K562 (cell line): ENCODE measurements around the gene MRPL40. TPM values are rescaled to one million over a fixed set of nuclear protein-coding genes. Genes with fewer than 3 reads are reported as not detected.

Experiments
- ARID1B ChIP-seq: fragments of 450-650 bp; IDR thresholded peaks from 2 replicates; pipeline ENCODE4 v1.6.1; 2016; ENCODE audit warnings: antibody characterized with exemption, mild to moderate bottlenecking, inconsistent platforms
- DEAF1 ChIP-seq: fragments of 450-650 bp; formaldehyde crosslinking; IDR thresholded peaks from 2 replicates; pipeline ENCODE4 v1.4.0; 2020; ENCODE audit warnings: mild to moderate bottlenecking, moderate library complexity
- ELF4 ChIP-seq: fragments of 450-650 bp; formaldehyde crosslinking; IDR thresholded peaks from 2 replicates; pipeline ENCODE4 v1.4.0; 2022; ENCODE audit warnings: missing genetic modification characterization
- EP300 ChIP-seq: IDR thresholded peaks from 2 replicates; pipeline ENCODE4 v1.6.1; 2012; ENCODE audit warnings: low read length, improper control_type of control experiment
- EZH2 ChIP-seq: IDR thresholded peaks from 2 replicates; pipeline ENCODE4 v1.6.1; 2012; ENCODE audit warnings: low read depth, mild to moderate bottlenecking, inconsistent platforms, low read length, borderline replicate concordance
- HMG20A ChIP-seq: fragments of 450-650 bp; formaldehyde crosslinking; conservative IDR thresholded peaks from 2 replicates; pipeline ENCODE4 v1.4.0; 2020; ENCODE audit warnings: mild to moderate bottlenecking, mixed read lengths
- HNRNPUL1 ChIP-seq: fragments of 200-400 bp; formaldehyde crosslinking; IDR thresholded peaks from 2 replicates; pipeline ENCODE4 v1.6.1; 2017; ENCODE audit warnings: low read length
- IRF2 ChIP-seq: sonication (generic); formaldehyde crosslinking; IDR thresholded peaks from 2 replicates; pipeline ENCODE4 v1.8.1; 2022; ENCODE audit warnings: mild to moderate bottlenecking, missing genetic modification reagents
- PCBP2 ChIP-seq: fragments of 200-400 bp; formaldehyde crosslinking; IDR thresholded peaks from 2 replicates; pipeline ENCODE4 v1.6.1; 2018; ENCODE audit warnings: low read length, low read depth, mild to moderate bottlenecking, moderate library complexity; ENCODE audit not compliant: poor library complexity, severe bottlenecking
- POU5F1 ChIP-seq: fragments of 150-350 bp; IDR thresholded peaks from 2 replicates; pipeline ENCODE4 v1.6.1; 2014; ENCODE audit warnings: borderline replicate concordance, low read length, low read depth, mild to moderate bottlenecking; ENCODE audit not compliant: partially characterized antibody
- SMAD2 ChIP-seq: fragments of 150-350 bp; IDR thresholded peaks from 2 replicates; pipeline ENCODE4 v1.6.1; 2014; ENCODE audit warnings: low read depth, mild to moderate bottlenecking, low read length
- TRIM24 ChIP-seq, 2 experiments: fragments of 450-650 bp; IDR thresholded peaks; 2 replicates each; pipeline ENCODE4 v1.6.1; 2016
- UBTF ChIP-seq, 2 experiments: IDR thresholded peaks; 2 replicates each; pipeline ENCODE4 v1.6.1; 2012; ENCODE audit warnings: improper control_type of control experiment in 2 of 2, low read depth in 2 of 2, low read length in 2 of 2, borderline replicate concordance in 1 of 2
- ZNF830 ChIP-seq: fragments of 250-450 bp; sonication (Bioruptor Pico); IDR thresholded peaks from 2 replicates; pipeline ENCODE4 v1.5.0; 2021; ENCODE audit warnings: mild to moderate bottlenecking
- ZSCAN32 ChIP-seq: fragments of 450-650 bp; formaldehyde crosslinking; IDR thresholded peaks from 2 replicates; pipeline ENCODE4 v1.4.0; 2020; ENCODE audit warnings: mild to moderate bottlenecking, moderate library complexity
- polyA plus RNA-seq, 8 experiments: library from polyadenylated mRNA; depleted of rRNA in 4 of 8; stranded (reverse) in 5 of 8; unstranded in 3 of 8; fragments of >200 nt; fragmentation: Nextera tagmentation in 2 of 8; fragmentation: Illumina TruSeq in 1 of 8; extraction: Ambion mirVana in 2 of 8; extraction: Trizol in 1 of 8; gene quantifications; 2 replicates each; pipeline versions ENCODE4 v1.2.1 to v1.2.3, GENCODE V29; 2011 to 2014; ENCODE audit warnings: inconsistent platforms in 1 of 8, missing spikeins in 1 of 8
- total RNA-seq, 7 experiments: library from RNA; depleted of rRNA in 6 of 7; stranded (reverse); fragments of >200 nt in 6 of 7; fragmentation: Illumina TruSeq in 2 of 7; extraction: Trizol in 2 of 7; gene quantifications; 2 replicates each; pipeline versions ENCODE4 v1.2.1 to v1.2.3, GENCODE V29; 2011 to 2021; ENCODE audit warnings: low replicate concordance in 1 of 7
- TF ChIP-seq, protein P1 (sequence below): fragments of 250-450 bp; sonication (Bioruptor Pico); IDR thresholded peaks from 2 replicates; pipeline ENCODE4 v1.4.0; 2020; ENCODE audit warnings: mild to moderate bottlenecking, moderate library complexity
- TF ChIP-seq, protein P2 (sequence below): fragments of 250-450 bp; sonication (Bioruptor Pico); IDR thresholded peaks from 2 replicates; pipeline ENCODE4 v1.4.0; 2020

The MRPL40 gene
- total and polyA plus RNA-seq, 9 of the 15 experiments (the other 6 are each of a cell fraction or from before 2014, with no cell fraction given) = 132 to 652 (median 208) TPM

DNA sequence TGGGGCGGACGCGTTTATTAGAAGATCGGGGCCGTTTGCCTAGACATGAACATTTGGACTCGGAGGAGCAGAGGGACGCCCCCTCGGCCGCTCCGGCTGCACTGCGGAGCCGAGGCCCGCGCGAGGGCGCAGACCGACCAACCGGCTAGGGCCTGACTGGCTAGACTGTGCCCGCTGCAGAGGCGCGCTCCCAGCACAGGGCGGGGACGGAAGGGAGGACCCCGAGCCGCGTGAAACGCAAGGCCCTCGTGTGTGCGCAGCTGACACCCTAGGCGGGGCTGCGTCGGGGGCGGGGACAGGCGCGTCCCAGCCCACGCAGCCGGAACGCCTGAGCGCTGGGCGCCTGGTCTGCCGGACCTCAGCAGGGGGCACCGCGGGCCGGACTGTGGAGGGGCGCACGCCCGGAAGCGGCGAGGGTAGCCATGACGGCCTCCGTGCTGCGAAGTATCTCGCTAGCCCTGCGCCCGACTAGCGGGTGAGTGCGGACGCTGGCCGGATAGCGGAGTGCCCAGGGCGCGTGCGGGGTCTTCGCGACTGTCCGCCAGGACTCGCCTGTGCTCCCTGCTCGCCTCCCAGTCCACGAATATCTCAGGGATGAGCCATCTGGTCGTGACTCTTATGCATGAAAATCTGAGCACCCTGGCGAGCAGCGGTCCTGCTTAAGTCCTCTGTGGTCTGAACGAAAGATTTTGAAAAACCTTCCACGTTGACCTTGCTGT, at the start of gene MRPL40 (continued):
- TF ChIP-seq UBTF (IDR thresholded peaks at IDR 0.05; ENCODE audit: borderline replicate concordance in 1 of 2, low read depth in 2 of 2, low read length in 2 of 2) (no peak), ARID1B (no peak), HMG20A (CRISPR knock-in tag) (no peak), ELF4 (CRISPR knock-in tag) (peak; percentile 98), HNRNPUL1 (no peak), IRF2 (no peak), ZSCAN32 (CRISPR knock-in tag) (peak; percentile 79), ZNF830 (CRISPR knock-in tag) (no peak), POU5F1 (peak; percentile 73), EP300 (peak; percentile 90), TRIM24 (IDR thresholded peaks at IDR 0.05) (no peak), PCBP2 (no peak), EZH2 (no peak), SMAD2 (no peak), DEAF1 (CRISPR knock-in tag) (peak; percentile 27)
- TF ChIP-seq, protein P1, sequence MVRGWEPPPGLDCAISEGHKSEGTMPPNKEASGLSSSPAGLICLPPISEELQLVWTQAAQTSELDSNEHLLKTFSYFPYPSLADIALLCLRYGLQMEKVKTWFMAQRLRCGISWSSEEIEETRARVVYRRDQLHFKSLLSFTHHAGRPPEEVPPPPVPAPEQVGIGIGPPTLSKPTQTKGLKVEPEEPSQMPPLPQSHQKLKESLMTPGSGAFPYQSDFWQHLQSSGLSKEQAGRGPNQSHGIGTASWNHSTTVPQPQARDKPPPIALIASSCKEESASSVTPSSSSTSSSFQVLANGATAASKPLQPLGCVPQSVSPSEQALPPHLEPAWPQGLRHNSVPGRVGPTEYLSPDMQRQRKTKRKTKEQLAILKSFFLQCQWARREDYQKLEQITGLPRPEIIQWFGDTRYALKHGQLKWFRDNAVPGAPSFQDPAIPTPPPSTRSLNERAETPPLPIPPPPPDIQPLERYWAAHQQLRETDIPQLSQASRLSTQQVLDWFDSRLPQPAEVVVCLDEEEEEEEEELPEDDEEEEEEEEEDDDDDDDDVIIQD (CRISPR knock-in tag) = peak; percentile 93
- TF ChIP-seq, protein P2, sequence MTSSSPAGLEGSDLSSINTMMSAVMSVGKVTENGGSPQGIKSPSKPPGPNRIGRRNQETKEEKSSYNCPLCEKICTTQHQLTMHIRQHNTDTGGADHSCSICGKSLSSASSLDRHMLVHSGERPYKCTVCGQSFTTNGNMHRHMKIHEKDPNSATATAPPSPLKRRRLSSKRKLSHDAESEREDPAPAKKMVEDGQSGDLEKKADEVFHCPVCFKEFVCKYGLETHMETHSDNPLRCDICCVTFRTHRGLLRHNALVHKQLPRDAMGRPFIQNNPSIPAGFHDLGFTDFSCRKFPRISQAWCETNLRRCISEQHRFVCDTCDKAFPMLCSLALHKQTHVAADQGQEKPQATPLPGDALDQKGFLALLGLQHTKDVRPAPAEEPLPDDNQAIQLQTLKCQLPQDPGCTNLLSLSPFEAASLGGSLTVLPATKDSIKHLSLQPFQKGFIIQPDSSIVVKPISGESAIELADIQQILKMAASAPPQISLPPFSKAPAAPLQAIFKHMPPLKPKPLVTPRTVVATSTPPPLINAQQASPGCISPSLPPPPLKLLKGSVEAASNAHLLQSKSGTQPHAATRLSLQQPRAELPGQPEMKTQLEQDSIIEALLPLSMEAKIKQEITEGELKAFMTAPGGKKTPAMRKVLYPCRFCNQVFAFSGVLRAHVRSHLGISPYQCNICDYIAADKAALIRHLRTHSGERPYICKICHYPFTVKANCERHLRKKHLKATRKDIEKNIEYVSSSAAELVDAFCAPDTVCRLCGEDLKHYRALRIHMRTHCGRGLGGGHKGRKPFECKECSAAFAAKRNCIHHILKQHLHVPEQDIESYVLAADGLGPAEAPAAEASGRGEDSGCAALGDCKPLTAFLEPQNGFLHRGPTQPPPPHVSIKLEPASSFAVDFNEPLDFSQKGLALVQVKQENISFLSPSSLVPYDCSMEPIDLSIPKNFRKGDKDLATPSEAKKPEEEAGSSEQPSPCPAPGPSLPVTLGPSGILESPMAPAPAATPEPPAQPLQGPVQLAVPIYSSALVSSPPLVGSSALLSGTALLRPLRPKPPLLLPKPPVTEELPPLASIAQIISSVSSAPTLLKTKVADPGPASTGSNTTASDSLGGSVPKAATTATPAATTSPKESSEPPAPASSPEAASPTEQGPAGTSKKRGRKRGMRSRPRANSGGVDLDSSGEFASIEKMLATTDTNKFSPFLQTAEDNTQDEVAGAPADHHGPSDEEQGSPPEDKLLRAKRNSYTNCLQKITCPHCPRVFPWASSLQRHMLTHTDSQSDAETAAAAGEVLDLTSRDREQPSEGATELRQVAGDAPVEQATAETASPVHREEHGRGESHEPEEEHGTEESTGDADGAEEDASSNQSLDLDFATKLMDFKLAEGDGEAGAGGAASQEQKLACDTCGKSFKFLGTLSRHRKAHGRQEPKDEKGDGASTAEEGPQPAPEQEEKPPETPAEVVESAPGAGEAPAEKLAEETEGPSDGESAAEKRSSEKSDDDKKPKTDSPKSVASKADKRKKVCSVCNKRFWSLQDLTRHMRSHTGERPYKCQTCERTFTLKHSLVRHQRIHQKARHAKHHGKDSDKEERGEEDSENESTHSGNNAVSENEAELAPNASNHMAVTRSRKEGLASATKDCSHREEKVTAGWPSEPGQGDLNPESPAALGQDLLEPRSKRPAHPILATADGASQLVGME (CRISPR knock-in tag) = peak; percentile 99
